ENCODE data around the gene ANKRD9. TPM values are rescaled to one million over a fixed set of nuclear protein-coding genes. Genes with fewer than 3 reads are reported as not detected.

The ANKRD9 gene
- total RNA-seq, 1 experiment from 2014 or later, result 29.8 TPM

DNA sequence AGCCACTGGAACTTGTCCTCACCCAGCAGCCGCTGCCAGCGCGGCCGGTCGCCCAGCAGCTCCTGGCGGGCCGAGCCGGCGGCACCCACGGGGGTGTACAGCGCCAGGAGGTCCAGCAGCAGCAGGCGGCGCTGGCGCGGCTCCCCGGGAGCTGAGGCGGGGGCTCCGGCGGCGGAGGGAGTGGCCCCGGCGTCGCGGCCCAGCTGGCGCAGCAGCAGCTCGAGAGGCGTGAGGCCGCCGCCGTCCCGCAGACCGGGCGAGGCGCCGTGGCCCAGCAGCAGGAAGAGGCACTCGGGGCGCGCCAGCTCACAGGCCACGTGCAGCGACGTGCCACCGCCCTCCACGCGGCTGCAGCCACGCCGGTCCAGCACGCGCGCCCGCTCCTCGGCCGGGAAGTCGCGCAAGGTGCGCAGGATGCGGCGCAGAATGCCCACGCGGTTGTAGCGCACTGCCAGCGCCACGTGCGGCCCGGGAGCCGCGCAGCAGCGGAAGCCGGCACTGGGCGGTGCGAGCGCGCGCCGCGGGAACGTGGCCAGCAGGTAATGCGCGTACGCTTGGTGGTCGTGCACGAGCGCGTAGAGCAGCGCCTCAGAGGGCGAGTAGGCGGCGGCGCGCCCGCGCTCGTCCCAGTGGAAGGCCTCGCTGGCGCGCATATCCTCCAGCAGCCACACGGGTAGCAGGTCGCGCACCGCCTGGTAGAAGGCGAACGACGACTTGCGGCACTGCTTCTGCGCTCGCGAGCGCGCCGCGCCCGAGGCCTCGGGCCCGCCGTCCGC is 2.3 kb downstream of the ANKRD9 start:
- peaks cover 2% of the 10 kb centered on the region for H4K20me1 ChIP-seq (ENCODE audit: control insufficient read depth, insufficient read depth, insufficient read length)
- H3K79me2 ChIP-seq (ENCODE audit: insufficient read depth, low read length), result no peaks in the 10 kb centered on the region
- no peak overlapping the region for H4K8ac ChIP-seq (replicated peaks; ENCODE audit: insufficient read length, low read depth, low read length)
- peaks cover 12% of the 10 kb centered on the region for H3K23me2 ChIP-seq (ENCODE audit: insufficient read length, low read depth, low read length, poor library complexity, severe bottlenecking)
- Mint-ChIP-seq H3K27ac (no peak overlapping the region), H3K27me3 (ENCODE audit: low read depth) (no peaks in the 10 kb centered on the region), H3K9me3 (no peaks in the 10 kb centered on the region), H3K36me3 (ENCODE audit: insufficient read depth in 1 of 3, low read depth in 3 of 3) (peaks cover 6 to 15% (median 10%) of the 10 kb centered on the region in 3 experiments; a peak in 5 of 7 replicates), H3K4me1 (peaks cover 15 to 21% of the 10 kb centered on the region in 2 experiments), H3K4me3 (no peak overlapping the region)
- no peak overlapping the region for H3K23ac ChIP-seq (ENCODE audit: insufficient read length, low read depth, low read length)
- no peaks in the 10 kb centered on the region; the same call in 1 of the 2 replicates for H3K4me1 ChIP-seq (ENCODE audit: insufficient read depth, low read length)
- WGBS (ENCODE audit: extremely low coverage, insufficient read length, low lambda C conversion rate), result no CpG with 5 or more reads among the region's 115 CpGs
- no peak overlapping the region for H3K18ac ChIP-seq (ENCODE audit: insufficient read length, low read depth, low read length)
- no peak overlapping the region for H3K14ac ChIP-seq (ENCODE audit: insufficient read depth, low read length)
- H3K4ac ChIP-seq (ENCODE audit: low read depth, low read length), result no peak overlapping the region
- no peak overlapping the region for H3K27ac ChIP-seq (ENCODE audit: insufficient read length, low read depth, low read length)
- no peak overlapping the region for H2AK5ac ChIP-seq (ENCODE audit: insufficient read length, low read length)
- H3T11ph ChIP-seq (ENCODE audit: low read length), result no peak overlapping the region
- no peaks in the 10 kb centered on the region for H3K27me3 ChIP-seq (ENCODE audit: insufficient read depth, low read length)
- TF ChIP-seq, protein P1, sequence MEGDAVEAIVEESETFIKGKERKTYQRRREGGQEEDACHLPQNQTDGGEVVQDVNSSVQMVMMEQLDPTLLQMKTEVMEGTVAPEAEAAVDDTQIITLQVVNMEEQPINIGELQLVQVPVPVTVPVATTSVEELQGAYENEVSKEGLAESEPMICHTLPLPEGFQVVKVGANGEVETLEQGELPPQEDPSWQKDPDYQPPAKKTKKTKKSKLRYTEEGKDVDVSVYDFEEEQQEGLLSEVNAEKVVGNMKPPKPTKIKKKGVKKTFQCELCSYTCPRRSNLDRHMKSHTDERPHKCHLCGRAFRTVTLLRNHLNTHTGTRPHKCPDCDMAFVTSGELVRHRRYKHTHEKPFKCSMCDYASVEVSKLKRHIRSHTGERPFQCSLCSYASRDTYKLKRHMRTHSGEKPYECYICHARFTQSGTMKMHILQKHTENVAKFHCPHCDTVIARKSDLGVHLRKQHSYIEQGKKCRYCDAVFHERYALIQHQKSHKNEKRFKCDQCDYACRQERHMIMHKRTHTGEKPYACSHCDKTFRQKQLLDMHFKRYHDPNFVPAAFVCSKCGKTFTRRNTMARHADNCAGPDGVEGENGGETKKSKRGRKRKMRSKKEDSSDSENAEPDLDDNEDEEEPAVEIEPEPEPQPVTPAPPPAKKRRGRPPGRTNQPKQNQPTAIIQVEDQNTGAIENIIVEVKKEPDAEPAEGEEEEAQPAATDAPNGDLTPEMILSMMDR (conservative IDR thresholded peaks at IDR 0.05), result no peak
- H3K9ac ChIP-seq (ENCODE audit: extremely low read depth, insufficient read length, low read length), result no peak overlapping the region
- no peak overlapping the region for H4K91ac ChIP-seq (ENCODE audit: insufficient read length, low read depth, low read length)
- no peak overlapping the region for H2AFZ ChIP-seq (ENCODE audit: low read length)
- H2BK12ac ChIP-seq (ENCODE audit: insufficient read length, low read depth, low read length), result no peak overlapping the region
- no peak overlapping the region for H4K5ac ChIP-seq (ENCODE audit: insufficient read length, low read depth, low read length)
- no peaks in the 10 kb centered on the region for H3K9me3 ChIP-seq (ENCODE audit: control insufficient read depth, low read depth, low read length)
- H2BK20ac ChIP-seq (ENCODE audit: low read depth, low read length, poor library complexity, severe bottlenecking), result no peak overlapping the region
- H2BK120ac ChIP-seq (ENCODE audit: low read depth, low read length, poor library complexity, severe bottlenecking), result no peak overlapping the region
- H3K4me2 ChIP-seq (ENCODE audit: insufficient read depth, insufficient read length, low read length), result no peak overlapping the region
- no peak overlapping the region for H3K56ac ChIP-seq (ENCODE audit: insufficient read length, low read depth, low read length)
- H2BK15ac ChIP-seq (ENCODE audit: low read depth, low read length), result no peak overlapping the region
- no peaks in the 10 kb centered on the region for H3K79me1 ChIP-seq (ENCODE audit: insufficient read depth, low read depth, low read length, poor library complexity, severe bottlenecking)
- no peak overlapping the region for H2BK5ac ChIP-seq (ENCODE audit: insufficient read length, low read length)
- peak; percentile 54 for DNase-seq

All from H9 (cell line).